Measurements from ENCODE around the gene PRPS1L1. TPM values are rescaled to one million over a fixed set of nuclear protein-coding genes. Genes with fewer than 3 reads are reported as not detected.

The PRPS1L1 gene
- total and polyA plus RNA-seq, 2 of the 8 experiments (the other 6 are each of a cell fraction or from before 2014, with no cell fraction given) = not detected

DNA sequence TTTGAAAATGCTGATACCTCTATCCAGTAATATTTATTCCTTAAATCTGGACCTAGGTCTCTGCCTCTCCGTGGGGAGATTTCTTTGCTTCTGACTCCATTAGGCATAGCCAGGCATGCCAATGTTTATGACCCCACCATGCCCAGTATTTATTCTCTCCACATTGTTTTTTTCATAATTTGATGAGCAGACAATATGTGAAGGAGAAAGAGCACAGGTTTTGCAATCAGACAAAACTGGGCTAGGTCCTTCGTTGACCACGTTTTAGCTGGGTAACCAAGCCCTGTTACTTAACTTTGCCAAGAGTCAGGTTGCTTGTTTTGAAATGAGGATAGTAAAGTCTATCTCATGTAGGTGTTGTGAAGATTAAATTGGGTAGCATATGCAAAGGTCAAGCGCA, 21.6 kb upstream of the PRPS1L1 start:
- Histone ChIP-seq H2BK12ac (ENCODE audit: low read depth, low read length) (no peak overlapping the region), H2AK5ac (ENCODE audit: low read depth, low read length) (no peak overlapping the region), H3K18ac (ENCODE audit: extremely low read depth, low read length) (no peak overlapping the region), H3K4me1 (replicated peaks in 1 of 4; ENCODE audit: control insufficient read depth in 3 of 4, insufficient read depth in 4 of 4, low read length in 3 of 4) (no peaks in the 10 kb centered on the region), H3K79me2 (ENCODE audit: control insufficient read depth in 1 of 2, insufficient read depth in 2 of 2, low read length in 2 of 2) (no peaks in the 10 kb centered on the region), H3K9ac (replicated peaks in 1 of 4; ENCODE audit: extremely low read depth in 1 of 4, low read depth in 3 of 4, low read length in 3 of 4) (no peak overlapping the region), H4K5ac (ENCODE audit: insufficient read length, low read depth, low read length) (no peak overlapping the region), H4K91ac (replicated peaks; ENCODE audit: insufficient read length, low read length) (no peak overlapping the region), H4K8ac (ENCODE audit: extremely low read depth, insufficient read depth, low read length) (no peak overlapping the region), H3K9me3 (ENCODE audit: insufficient read depth in 2 of 2, low read depth in 1 of 2, low read length in 1 of 2) (no peaks in the 10 kb centered on the region), H2BK120ac (replicated peaks; ENCODE audit: low read depth, low read length) (no peak overlapping the region), H3K4ac (replicated peaks; ENCODE audit: insufficient read length, low read depth, low read length) (no peak overlapping the region), H3K36me3 (ENCODE audit: control insufficient read depth in 2 of 4, insufficient read depth in 4 of 4, low read length in 3 of 4) (no peaks in the 10 kb centered on the region), H3K4me3 (ENCODE audit: extremely low read depth in 1 of 4, insufficient read depth in 2 of 4, low read depth in 3 of 4, low read length in 4 of 4) (no peak overlapping the region), H3K79me1 (ENCODE audit: low read depth, low read length) (no peaks in the 10 kb centered on the region), H3K23me2 (ENCODE audit: low read depth, low read length) (no peaks in the 10 kb centered on the region), H3K23ac (ENCODE audit: insufficient read length) (no peak overlapping the region), H2BK20ac (ENCODE audit: low read length) (no peak overlapping the region), H3K27me3 (replicated peaks in 1 of 4; ENCODE audit: control insufficient read depth in 3 of 4, extremely low read depth in 1 of 4, insufficient read depth in 3 of 4, low read length in 3 of 4) (no peaks in the 10 kb centered on the region), H2AFZ (ENCODE audit: low read length) (no peak overlapping the region), H3K14ac (ENCODE audit: insufficient read length) (no peak overlapping the region), H4K20me1 (replicated peaks in 1 of 2; ENCODE audit: control insufficient read depth in 1 of 2, insufficient read depth in 2 of 2, low read length in 2 of 2) (no peaks in the 10 kb centered on the region), H2BK15ac (ENCODE audit: low read length) (no peak overlapping the region), H2BK5ac (ENCODE audit: low read depth, low read length) (no peak overlapping the region), H3K56ac (replicated peaks; ENCODE audit: insufficient read length, low read depth, low read length) (no peak overlapping the region), H3K27ac (ENCODE audit: low read depth, low read length) (no peak overlapping the region), H3K4me2 (ENCODE audit: insufficient read depth in 1 of 2, low read depth in 2 of 2, low read length in 2 of 2) (no peak overlapping the region)
- POLR2A ChIA-PET (ENCODE audit: partially characterized antibody) = no interaction called here
- DNase-seq (ENCODE audit: low read depth in 1 of 2, low spot score in 2 of 2) (no peak), FAIRE-seq (no peak)
- TF ChIP-seq JUN (IDR thresholded peaks at IDR 0.05; ENCODE audit: low read depth, low read length) (no peak), CTBP2 (IDR thresholded peaks at IDR 0.05; ENCODE audit: borderline replicate concordance, insufficient read depth, insufficient read length, low read length) (no peak), SUZ12 (IDR thresholded peaks at IDR 0.05; ENCODE audit: low read length) (no peak), KDM1A (IDR thresholded peaks at IDR 0.05; ENCODE audit: borderline replicate concordance, low read length) (no peak), FOSL1 (IDR thresholded peaks at IDR 0.05; ENCODE audit: insufficient read depth, low read depth, low read length) (no peak), TEAD4 (IDR thresholded peaks at IDR 0.05; ENCODE audit: low read depth, low read length) (no peak), EP300 (IDR thresholded peaks at IDR 0.05; ENCODE audit: borderline replicate concordance in 1 of 2, low read depth in 2 of 2, low read length in 2 of 2) (no peak)
- TF ChIP-seq, protein P1, sequence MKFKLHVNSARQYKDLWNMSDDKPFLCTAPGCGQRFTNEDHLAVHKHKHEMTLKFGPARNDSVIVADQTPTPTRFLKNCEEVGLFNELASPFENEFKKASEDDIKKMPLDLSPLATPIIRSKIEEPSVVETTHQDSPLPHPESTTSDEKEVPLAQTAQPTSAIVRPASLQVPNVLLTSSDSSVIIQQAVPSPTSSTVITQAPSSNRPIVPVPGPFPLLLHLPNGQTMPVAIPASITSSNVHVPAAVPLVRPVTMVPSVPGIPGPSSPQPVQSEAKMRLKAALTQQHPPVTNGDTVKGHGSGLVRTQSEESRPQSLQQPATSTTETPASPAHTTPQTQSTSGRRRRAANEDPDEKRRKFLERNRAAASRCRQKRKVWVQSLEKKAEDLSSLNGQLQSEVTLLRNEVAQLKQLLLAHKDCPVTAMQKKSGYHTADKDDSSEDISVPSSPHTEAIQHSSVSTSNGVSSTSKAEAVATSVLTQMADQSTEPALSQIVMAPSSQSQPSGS (IDR thresholded peaks at IDR 0.05; ENCODE audit: low read length) = no peak
- CTCF ChIA-PET (ENCODE audit: partially characterized antibody) = interaction anchor here (1.7 to 3.9 kb wide), 3 partner anchors 13 to 58 kb away, joined by 3 to 22 read pairs (median 5); no protein-coding TSS in a partner anchor
- WGBS, 2 experiments (ENCODE audit: extremely low coverage in 1 of 2, insufficient coverage in 1 of 2, insufficient read length in 1 of 2, insufficient replicate concordance in 2 of 2, low coverage in 1 of 2, low lambda C conversion rate in 2 of 2, missing lambda C conversion rate in 1 of 2) = 92% methylated on average over 4 of the region's 4 CpGs; no CpG with 5 or more reads in 1 of the 2 experiments
